Stomach (tissue), 4 donors: ENCODE data around the gene SMYD3.

Experiments
- POLR2A ChIP-seq, 4 donors: fragments of 450-650 bp; IDR thresholded peaks; one replicate each; pipeline ENCODE4 v1.6.1; 2016; ENCODE audit warnings: antibody characterized with exemption in 4 of 4, control low read depth in 2 of 4, mild to moderate bottlenecking in 1 of 4, moderate library complexity in 1 of 4
- POLR2AphosphoS5 ChIP-seq, 3 donors: sonication (generic); formaldehyde crosslinking; IDR thresholded peaks; one replicate each; pipeline ENCODE4 v1.6.1; 2016; ENCODE audit warnings: antibody characterized with exemption in 3 of 3
- TF ChIP-seq, protein P1 (sequence below), 7 experiments: fragments of 450-650 bp in 4 of 7; fragments of 200-600 bp in 3 of 7; sonication (generic) in 3 of 7; IDR thresholded peaks; one replicate each; pipeline ENCODE4 v1.5.1; 2016 to 2019; ENCODE audit warnings: antibody characterized with exemption in 7 of 7, control low read depth in 2 of 7, mild to moderate bottlenecking in 1 of 7

- TF ChIP-seq, protein P1, sequence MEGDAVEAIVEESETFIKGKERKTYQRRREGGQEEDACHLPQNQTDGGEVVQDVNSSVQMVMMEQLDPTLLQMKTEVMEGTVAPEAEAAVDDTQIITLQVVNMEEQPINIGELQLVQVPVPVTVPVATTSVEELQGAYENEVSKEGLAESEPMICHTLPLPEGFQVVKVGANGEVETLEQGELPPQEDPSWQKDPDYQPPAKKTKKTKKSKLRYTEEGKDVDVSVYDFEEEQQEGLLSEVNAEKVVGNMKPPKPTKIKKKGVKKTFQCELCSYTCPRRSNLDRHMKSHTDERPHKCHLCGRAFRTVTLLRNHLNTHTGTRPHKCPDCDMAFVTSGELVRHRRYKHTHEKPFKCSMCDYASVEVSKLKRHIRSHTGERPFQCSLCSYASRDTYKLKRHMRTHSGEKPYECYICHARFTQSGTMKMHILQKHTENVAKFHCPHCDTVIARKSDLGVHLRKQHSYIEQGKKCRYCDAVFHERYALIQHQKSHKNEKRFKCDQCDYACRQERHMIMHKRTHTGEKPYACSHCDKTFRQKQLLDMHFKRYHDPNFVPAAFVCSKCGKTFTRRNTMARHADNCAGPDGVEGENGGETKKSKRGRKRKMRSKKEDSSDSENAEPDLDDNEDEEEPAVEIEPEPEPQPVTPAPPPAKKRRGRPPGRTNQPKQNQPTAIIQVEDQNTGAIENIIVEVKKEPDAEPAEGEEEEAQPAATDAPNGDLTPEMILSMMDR (IDR thresholded peaks at IDR 0.05), result no peak
- TF ChIP-seq POLR2A (IDR thresholded peaks at IDR 0.05) (no peak), POLR2AphosphoS5 (IDR thresholded peaks at IDR 0.05) (no peak)
Observed at GRCh38 chr1:246039584-246039983, 467.5 kb downstream of the SMYD3 start.
